AG04449 (cell line): ENCODE measurements around the gene CNOT10.

Source experiments
- CTCF ChIA-PET: fragments of 350-600 bp; formaldehyde crosslinking; extraction: SDS; loops from one replicate; lab custom pipeline; 2021; ENCODE audit warnings: antibody characterized with exemption; lab: Yijun Ruan, JAX
- POLR2A ChIA-PET: fragments of 400-600, 350-600 bp; formaldehyde crosslinking; extraction: SDS; loops from one replicate; lab custom pipeline; 2020; ENCODE audit warnings: antibody characterized with exemption, inconsistent platforms; lab: Yijun Ruan, JAX
- DNase-seq: peaks from one replicate; pipeline ENCODE4 v3.0.0-alpha.2; 2010; ENCODE audit warnings: low read depth, low spot score
- H3K4me3 ChIP-seq: 2 replicates; pipeline ENCODE4 v1.5.1; 2011; ENCODE audit warnings: low read depth, mild to moderate bottlenecking, control low read depth, low read length
- CTCF ChIP-seq: IDR thresholded peaks from one replicate; pipeline ENCODE4 v1.5.1; 2011; ENCODE audit warnings: mild to moderate bottlenecking, moderate library complexity, low read length, control low read depth, inconsistent platforms; ENCODE audit not compliant: insufficient read depth; ENCODE audit errors: missing control alignments

The CNOT10 gene

GRCh38 chr3:32757618-32758374 lies 72.8 kb downstream of the CNOT10 start:
- ChIA-PET CTCF (interaction anchor here (1.0 kb wide), 1 partner anchor 26 kb away, joined by 3 read pairs; no protein-coding TSS in a partner anchor), POLR2A (no interaction called here)
- no peak for DNase-seq
- H3K4me3 ChIP-seq = no peak overlapping the region
- TF ChIP-seq CTCF = no peak

GRCh38 chr3:32758375-32758753 lies 73.4 kb downstream of the CNOT10 start:
- CTCF ChIA-PET = interaction anchor here (0.9 to 3.3 kb wide), 3 partner anchors 23 to 176 kb away, joined by 3 to 22 read pairs (median 4); no protein-coding TSS in a partner anchor
- H3K4me3 ChIP-seq = no peak overlapping the region

GRCh38 chr3:32759342-32759741 lies 74.4 kb downstream of the CNOT10 start:
- DNase-seq = no peak
- H3K4me3 ChIP-seq = no peak overlapping the region
- ChIA-PET POLR2A (no interaction called here), CTCF (interaction anchor here (0.9 to 3.3 kb wide), 2 partner anchors 22 to 175 kb away, joined by 4 to 22 read pairs; no protein-coding TSS in a partner anchor)
- no peak for TF ChIP-seq CTCF

More at GRCh38 chr3:32758375-32758753, 73.4 kb downstream of the CNOT10 start:
- POLR2A ChIA-PET = no interaction called here
- no peak for TF ChIP-seq CTCF
- no peak for DNase-seq

- POLR2A ChIA-PET = no interaction called here
These were observed 79.5 kb downstream of the CNOT10 start for GRCh38 chr3:32764481-32764880.

GRCh38 chr3:32778389-32778788 lies 93.4 kb downstream of the CNOT10 start:
- TF ChIP-seq CTCF = no peak
- no peak for DNase-seq
- CTCF ChIA-PET = interaction anchor here (2.1 kb wide), 1 partner anchor 13 kb away, joined by 5 read pairs; no protein-coding TSS in a partner anchor
- H3K4me3 ChIP-seq = no peak overlapping the region
- POLR2A ChIA-PET = no interaction called here

More at GRCh38 chr3:32764481-32764880, 79.5 kb downstream of the CNOT10 start:
- H3K4me3 ChIP-seq = no peak overlapping the region
- TF ChIP-seq CTCF = no peak
- DNase-seq = no peak
- CTCF ChIA-PET = no interaction called here

- POLR2A ChIA-PET = no interaction called here
- CTCF ChIA-PET = interaction anchor here (0.6 to 4.0 kb wide), 13 partner anchors 9 to 294 kb away, joined by 3 to 38 read pairs (median 4); no protein-coding TSS in a partner anchor
- TF ChIP-seq CTCF = no peak
- DNase-seq = no peak
- no peak overlapping the region for H3K4me3 ChIP-seq
These were observed 95.2 kb downstream of the CNOT10 start for GRCh38 chr3:32780071-32780734.
